Activated T-helper 1 cell treated with Interleukin-2 at 50 U/mL for 16 hours (primary cell): ENCODE measurements around the gene ZBTB20.
A peak's percentile ranks its signal among the peaks of the same experiment; 100 is the strongest.
"Not testable (repeated sequence)": the region's sequence is repeated elsewhere in the genome, so short reads cannot be mapped to it uniquely, and the experiment has no call there.

Source experiments
- DNase-seq: peaks from one replicate; pipeline ENCODE4 v3.0.0-alpha.2; 2020; ENCODE audit warnings: low read depth

Gene ZBTB20

DNA sequence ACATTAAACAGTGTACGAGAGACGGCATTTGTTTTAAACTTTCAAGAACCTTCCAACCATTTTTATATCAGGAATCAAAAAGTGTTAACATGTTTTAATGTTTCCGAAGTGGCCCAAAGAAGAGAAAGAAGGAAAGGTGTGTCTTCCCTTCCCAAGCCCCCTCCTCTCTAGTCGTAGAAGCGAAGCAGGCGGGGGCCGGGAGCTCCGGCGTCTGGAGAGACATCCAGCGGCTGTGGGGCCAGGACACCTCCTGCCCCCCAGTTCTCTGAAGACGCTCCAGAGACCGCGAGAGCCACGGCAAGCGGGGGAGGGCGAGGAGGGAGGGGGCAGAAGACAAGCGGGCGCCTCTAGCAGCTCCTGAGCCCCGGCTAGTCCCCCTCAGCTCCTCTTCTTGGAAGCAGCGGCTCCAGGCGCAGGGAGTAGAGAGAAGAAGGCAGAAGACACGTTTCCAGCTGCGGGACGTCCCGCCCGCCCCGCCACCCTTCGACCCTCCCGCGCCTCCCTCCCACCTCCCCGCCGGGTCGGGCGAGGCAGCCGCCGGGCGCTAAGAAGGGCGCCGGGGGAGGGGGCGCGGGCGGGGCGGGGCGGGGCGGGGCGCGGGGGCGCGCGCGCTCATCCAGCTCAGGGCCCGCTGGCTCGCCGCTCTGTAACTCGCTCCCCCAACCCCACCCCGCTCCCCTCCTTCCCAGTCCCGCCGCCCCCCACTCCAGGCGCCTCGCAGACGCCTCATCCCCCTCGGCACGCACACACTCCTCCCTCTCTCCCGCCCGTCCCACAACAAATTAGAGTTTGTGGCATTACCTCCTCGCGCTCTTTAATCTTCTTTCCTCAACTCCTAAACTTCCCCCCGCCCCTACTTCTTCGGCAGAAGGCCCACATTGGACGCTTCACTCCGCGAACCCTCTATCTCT, at the start of gene ZBTB20:
TSS of gene ZBTB20 (minus strand) at position 871 of the 911 bp plus-strand sequence.
- peak; percentile 50 for DNase-seq

DNA sequence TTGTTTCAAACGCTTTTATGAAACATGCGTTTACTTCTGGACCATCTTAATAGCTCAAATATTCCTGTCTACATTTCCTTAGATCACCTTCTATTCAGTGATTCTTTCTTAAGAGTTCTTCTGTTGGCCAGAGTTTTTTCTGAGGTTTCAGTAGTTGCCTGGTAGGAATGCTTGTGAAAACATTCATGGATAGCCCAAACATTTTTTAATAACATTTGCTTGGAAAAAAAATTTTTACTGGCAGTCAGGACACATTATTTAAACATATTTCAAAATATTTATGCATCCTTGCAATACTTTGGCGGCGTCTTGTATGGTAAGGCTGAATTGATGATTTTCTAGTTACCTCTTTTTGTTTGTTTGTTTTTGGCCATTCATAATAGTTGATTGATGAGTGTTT, 47.4 kb upstream of the ZBTB20 start:
- DNase-seq, result no peak

DNA sequence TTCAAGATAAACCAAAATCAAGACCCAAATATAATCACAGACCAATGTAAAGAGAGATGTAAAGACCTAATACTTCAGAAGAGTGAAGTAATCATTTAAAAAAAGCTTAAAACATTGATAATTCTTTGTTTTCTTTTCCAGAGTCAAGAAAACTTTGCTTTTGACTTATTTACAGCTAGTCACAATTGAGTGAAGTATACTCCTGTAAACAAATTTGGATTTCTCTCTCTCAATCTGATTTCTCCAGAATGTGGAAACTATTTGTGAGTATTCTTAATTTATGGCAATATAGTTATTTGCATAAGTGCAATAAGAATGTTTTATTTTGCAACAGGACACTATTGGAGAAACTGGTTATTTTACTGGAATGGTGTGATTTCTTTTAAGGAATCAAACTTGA, 43.7 kb upstream of the ZBTB20 start:
- no peak for DNase-seq

DNA sequence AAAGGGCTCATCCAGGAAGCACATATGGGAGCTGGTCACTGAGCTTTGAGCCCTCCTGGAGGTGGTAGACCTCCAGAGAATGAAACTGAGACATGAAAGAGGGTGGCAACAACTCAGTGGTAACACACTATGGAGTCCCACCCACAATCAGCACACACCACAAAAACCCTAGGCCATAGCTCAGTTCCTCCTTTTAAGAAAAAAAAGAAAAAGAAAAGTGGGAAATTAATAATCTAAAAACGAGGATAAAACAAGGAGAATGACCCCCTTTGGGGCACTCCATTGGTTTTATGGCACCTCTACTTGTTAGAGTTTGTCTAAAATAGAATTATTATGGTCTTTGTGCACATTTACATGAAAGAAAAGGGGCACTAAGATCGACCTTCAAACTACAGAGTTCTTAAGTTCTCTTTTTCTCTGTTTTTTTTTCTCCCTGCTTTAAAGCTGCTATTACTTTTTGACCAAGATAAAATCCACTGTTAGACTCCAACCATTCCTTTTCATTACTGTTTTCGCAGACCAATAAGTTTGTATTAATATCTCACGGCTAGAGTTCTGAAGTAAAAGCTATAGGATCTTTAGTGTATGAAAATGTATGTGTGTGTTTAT, 40.2 kb upstream of the ZBTB20 start:
- DNase-seq, result no peak

DNA sequence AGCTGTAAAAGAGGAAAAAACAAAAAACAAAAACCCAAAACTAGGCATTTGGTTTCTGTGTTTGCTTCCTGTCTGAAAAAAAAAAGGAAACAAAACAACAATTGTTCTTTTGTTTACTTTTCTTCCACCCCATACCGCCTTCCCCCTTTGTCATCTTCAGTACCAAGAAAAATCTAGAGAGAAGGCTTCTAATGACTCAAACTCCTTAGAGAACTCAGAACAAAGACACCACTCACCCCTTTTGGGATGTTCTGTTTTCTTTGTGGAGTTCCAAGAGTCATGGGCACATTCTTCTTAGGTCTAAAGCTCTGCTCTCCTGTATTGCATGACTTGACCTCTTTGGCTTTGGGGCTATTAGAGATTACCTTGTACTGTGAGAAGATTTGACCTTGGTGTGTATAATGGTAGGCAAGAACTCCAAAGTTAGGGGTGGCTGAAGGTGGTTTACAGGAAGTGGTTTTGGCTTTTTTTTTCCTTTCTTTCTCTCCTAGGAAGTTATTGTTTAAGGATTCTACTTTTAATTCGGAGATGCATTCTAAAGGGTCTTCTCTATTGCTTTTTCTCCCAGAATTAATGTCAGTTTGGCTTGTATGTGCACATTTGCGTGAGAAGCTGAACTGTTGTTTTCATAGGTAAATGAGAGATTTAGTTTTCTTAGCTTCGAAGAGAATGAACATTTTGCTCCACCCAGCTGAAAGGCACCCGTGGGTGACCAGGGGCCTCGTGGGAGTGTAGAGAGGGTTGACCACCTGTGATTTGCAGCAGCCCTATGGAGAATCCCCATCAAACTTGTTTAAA, 39.5 kb upstream of the ZBTB20 start:
- DNase-seq, result no peak

DNA sequence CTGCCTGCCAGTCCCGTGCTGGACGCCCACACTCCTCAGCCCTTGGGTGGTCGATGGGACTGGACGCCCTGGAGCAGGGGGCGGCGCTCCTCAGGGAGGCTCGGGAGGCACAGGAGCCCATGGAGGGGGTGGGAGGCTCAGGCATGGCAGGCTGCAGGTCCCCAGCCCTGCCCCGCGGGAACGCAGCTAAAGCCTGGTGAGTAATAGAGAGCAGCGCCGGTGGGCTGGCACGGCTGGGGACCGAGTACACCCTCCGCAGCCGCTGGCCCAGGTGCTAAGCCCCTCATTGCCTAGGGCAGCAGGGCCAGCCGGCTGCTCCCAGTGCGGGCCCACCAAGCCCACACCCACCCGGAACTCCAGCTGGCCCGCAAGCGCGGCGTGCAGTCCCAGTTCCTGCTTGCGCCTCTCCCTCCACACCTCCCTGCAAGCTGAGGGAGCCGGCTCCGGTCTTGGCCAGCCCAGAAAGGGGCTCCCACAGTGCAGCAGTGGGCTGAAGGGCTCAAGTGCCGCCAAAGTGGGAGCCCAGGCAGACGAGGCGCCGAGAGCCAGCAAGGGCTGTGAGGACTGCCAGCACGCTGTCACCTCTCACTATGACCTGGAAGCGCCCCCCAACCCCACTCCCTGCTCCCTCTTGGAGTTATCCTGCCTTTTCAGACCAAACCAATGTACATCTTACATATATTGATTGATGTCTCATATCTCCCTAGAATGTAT, 37.9 kb upstream of the ZBTB20 start:
- DNase-seq, result not testable (repeated sequence)

DNA sequence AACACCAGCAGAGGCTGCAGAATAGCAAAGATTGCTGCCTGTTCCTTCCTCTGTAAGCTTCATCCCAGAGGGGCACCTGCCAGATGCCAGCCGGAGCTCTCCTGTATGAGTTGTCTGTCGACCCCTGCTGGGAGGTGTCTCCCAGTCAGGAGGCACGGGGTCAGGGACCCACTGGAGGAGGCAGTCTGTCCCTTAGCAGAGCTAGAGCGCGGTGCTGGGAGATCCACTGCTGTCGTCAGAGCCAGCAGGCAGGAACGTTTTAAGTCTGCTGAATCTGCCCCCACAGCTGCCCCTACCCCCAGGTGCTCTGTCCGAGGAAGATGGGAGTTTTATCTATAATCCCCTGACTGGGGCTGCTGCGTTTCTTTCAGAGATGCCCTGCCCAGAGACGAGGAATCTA, 31.8 kb upstream of the ZBTB20 start:
- DNase-seq, result not testable (repeated sequence)

DNA sequence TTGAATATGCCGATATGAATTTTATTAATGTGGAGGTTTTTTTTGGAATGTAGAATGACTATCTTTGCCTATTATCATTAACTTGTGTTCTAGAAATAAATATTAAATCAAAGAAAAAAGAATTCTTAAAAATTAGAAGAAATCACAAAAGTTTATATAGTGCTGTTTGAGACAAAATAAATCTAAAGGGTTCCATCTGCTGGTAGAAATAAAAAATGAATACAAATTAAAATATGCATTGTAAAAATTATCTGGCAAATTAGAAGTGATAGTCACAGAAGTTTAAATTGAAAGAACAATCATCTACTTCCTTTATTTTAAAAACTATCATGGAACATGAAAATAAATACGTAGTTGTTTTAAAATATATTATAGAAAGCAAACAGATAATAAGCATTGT, 22.7 kb upstream of the ZBTB20 start:
- no peak for DNase-seq

DNA sequence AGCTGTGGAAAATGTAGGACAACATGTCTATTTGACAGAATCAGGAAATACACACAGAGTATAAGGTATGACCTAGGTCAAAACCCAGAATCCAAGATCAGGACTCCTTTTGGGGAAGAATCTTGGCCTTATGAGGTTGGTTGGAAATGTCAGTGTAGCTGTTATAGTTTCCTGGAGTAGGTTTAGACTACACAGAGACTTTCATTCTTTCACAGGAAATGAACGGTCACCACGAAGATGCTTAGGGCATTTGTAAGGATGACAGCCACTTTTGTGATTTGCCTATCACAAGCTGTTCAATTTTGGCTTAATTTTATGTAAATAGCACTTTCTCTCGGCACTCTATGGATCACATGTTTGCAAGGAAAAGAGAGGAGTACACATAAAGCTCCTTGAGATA, 18.6 kb upstream of the ZBTB20 start:
- DNase-seq, result no peak

DNA sequence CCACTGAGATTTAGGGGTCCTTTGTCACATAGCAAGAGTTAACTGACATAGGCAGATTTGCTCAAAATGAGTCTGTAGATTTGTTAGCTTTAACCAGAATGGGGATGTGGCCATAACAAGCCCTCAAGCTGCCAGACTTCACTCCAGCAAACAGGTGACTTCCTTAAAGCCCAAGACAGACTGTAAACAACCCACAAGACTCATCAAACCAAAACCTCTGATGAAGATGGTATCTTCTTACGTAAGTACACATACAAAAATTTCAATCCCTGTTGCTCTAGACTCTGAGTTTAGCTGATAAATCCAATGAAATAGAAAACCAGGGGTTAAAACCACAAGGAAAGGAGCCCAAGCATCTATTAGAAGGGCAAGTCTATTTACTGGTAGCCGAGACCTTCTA, 18.2 kb upstream of the ZBTB20 start:
- no peak for DNase-seq

DNA sequence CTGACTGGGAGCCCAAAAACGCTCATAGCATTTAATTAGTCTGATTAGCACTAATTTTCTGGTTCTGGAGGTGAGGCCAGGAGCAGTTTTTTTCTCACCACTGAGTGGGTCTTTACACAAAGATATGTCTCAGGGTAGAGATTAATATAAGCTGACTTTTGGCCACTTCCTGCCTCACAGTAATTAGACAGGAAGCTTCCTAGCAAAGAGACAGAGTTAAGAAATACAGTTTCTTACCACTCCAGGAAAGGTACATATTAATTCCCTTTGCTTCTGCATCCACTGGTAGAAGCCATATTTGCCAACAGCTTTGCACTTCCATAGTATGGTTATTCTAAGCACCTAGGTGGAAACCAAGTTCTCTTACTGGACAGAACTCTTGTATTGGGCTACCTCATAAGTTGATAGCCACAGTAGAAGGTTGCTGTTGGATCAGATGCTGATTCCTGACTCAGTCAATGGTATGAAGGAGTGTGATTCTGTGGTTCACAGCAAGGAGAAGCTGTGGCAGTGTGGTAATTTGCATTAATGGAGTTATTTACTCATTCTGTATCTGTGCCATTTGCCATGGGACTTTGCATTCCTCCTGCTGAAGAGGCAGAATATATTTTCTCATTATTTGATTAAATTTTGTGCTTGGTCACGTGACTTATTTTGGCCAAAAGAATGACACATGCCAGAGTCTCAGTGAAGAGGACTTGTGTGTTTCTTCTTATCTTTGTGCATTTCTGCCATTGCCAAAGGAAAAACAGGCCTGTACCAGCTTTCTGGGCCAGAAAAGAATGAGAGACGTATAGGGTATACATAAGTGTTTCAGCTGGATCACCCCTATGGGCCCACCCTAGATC, 17.5 kb upstream of the ZBTB20 start:
- DNase-seq, result no peak

DNA sequence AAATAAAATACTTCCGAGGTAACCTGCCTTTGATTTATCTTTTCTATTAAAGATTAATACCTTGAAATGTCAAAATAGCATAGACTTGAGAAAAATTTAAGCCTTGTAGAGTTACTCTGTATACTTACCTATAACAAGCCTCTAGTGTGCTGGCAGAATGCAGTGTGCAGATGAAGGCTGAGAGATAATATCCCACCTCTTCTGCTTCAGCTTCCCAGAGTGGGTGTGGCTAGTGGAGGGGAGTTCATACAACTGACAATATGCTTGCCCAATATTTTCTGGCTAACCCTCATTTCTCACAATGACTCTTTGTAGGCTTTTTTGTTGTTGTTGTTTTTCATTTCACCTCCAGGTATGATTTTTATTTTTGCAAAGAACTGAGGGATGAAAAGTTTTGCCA, 15.7 kb upstream of the ZBTB20 start:
- no peak for DNase-seq

DNA sequence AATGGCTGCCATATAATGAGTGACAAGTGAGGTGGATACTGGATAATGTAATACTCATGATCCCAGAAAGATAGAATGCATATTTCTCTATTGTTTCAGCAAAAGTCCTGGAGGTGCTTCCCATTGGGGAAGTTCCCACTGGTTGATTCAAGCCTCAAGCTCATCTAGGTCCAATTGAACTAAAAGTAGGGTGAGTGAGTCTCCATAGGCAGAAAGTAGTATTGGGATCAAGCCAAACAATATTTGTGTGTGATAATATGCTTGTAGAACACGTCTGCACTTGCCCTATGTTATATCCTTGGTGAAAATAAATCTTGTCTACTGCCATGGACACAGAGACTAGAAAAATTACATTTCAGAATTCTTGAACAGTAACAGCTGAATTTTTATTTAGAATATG, 14.8 kb upstream of the ZBTB20 start:
- DNase-seq, result no peak

DNA sequence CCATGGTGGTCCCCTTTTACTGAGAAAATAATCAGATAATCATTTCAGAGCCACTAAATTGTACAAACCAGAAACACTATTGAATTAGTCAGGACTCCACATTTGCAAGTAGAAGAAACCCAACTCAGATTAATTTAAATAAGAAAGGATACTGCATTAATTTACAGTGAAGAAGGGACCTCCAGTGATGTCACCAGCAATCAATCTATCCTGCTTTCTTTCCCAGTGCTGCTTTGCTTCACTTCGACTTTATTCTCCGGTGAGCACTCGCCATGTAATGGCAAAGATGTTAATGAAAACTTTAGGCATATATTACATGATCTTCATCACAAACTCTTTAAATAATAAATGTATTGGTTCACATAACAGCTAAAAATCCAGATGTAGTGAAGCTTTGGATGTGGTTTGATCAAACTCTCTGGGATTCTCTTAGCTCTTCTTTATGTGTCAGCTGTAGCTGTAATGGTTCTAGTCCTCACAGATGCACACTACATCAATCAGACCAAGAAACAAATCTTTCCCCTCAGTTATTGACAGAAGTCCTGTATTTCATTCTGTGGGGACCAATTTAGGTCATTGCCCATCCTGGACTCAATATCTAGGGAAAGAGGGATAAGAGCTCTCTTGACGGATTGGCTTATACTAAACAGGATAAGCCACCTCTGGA, 14.2 kb upstream of the ZBTB20 start:
- no peak for DNase-seq

DNA sequence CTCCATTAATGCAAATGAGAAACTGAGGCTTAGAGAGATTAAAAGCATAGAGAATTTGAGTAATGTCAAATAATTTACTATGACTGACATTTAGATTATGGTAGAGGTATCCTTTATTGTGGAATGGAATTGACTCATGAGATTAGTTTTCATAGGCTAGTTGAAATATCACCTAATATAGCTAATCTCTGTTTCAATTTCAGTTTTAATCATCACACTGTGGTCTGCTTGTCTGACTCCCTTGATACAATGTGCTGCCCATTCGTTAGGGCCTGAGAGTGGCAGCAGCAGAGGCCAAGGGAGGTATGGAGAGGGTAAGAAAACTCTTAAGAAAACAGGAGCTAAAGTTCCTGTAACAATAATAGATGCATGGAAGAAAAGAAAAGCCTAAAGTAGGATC, 13.2 kb upstream of the ZBTB20 start:
- no peak for DNase-seq

DNA sequence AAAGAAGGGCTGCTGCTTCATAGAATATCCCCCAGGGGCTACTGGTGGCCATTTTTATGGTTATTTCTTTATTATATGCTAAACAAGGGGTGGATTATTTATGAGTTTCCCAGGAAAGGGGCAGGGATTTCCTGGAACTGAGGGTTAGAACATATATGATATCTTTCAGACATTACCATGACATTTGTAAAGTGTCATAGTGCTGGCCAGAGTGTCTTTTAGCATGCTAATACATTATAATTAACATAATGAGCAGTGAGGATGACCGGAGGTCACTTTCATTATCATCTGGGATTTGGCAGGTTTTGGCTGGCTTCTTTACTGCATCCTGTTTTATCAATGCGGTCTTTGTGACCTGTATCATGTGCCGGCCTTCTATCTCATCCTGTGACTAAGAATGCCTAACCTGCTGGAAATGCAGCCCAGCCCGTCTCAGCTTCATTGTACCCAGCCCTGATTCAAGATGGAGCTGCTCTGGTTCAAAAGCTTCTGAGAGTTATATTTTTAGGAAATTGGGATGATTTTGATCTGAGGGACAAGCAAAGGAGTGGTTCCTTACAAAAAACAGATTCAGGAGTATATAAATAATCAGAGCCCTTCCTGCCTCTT, 9.1 kb upstream of the ZBTB20 start:
- no peak for DNase-seq

DNA sequence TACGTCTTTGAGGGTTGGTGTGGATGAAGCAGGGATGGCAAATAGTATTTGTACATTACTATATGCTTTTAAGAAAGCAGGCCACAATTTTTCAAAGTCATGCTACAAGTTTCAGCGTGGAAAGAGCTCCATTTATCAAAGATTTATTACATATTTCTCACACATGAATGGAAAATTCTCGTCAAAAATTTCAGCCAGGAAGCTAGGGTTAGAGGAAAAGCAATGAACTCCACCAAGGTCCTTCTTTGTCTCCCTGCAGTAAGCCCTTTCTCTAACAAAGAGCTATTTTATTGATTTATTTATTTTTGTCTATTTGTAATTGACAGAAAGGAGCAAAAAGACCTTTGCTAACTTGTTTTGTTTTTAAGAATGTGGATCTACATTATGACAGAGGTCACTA, 7.5 kb upstream of the ZBTB20 start:
- DNase-seq, result no peak

DNA sequence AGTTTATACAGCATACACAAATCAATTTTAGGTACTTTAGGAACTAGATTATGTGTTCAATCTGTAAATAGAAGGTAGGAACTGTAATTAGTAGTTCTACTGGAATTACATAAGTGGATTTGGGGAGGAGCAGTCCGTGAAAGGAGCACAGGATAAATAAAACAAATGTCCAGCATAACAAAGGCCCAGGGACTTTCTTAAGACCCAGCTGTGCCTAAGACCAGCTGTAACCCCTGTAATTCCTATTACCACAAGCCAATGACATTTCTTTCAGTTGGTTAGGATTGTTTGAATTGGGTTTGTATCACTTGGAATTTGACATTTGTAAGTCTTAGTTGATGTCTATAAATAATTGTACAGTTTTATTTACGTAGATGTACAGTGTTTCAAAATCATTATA, 4.8 kb upstream of the ZBTB20 start:
- DNase-seq, result no peak

DNA sequence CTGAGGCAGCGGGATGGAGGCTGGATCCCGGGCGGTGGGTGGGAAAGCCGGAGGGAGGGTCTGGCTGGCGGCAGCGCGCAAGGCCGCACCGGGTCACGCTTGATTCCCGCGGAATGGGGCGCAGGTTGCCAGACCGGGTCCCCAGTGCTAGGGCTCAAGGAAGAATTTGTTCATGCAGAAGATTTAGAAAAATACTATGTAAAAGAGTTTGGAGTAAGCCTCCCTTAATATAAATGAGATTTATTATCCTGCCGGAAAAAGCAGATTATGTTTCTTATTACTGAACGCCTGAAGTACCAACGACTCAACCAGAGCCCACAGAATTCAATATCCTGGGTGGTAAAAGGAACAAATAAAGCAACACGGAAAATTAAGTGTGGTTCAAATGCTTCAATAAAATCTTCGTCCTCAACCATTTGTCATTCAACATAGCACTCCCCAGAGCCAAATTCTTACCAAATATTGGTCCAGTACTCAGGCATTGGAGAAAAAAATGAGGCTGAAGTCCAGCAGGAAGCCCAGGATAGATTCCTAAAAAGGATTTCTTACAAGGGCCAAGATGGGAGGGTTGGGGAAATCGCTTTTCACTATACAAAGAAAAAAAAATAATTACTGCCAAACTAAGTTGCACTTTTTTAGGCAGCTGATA, 1.2 kb upstream of the ZBTB20 start:
- no peak for DNase-seq
